AG04450 (cell line): ENCODE data around the gene REG3A. TPM values are rescaled to one million over a fixed set of nuclear protein-coding genes. Genes with fewer than 3 reads are reported as not detected.

ENCODE experiments used
- CTCF ChIA-PET: fragments of 300-600, 350-600 bp; formaldehyde crosslinking; extraction: SDS; loops from one replicate; lab custom pipeline; 2022; ENCODE audit warnings: antibody characterized with exemption, inconsistent platforms; lab: Charles Lee
- POLR2A ChIA-PET: fragments of 350-600 bp; formaldehyde crosslinking; extraction: SDS; loops from one replicate; lab custom pipeline; 2021; ENCODE audit warnings: antibody characterized with exemption, inconsistent platforms; lab: Yijun Ruan, JAX
- DNase-seq: peaks from one replicate; pipeline ENCODE4 v3.0.0-alpha.2; 2011; ENCODE audit warnings: low read depth, low spot score
- H3K27ac ChIP-seq: one replicate; pipeline ENCODE4 v1.5.1; 2012; ENCODE audit warnings: low read depth, low read length, control low read depth
- H3K27me3 ChIP-seq: one replicate; pipeline ENCODE4 v1.6.0; 2012; ENCODE audit warnings: low read length; ENCODE audit not compliant: control insufficient read depth, insufficient read depth
- H3K4me3 ChIP-seq: 2 replicates; pipeline ENCODE4 v1.5.1; 2011; ENCODE audit warnings: mild to moderate bottlenecking, low read depth, low read length, control low read depth
- H3K9me3 ChIP-seq: 2 replicates; pipeline ENCODE4 v1.5.1; 2012; ENCODE audit warnings: low read length; ENCODE audit not compliant: control insufficient read depth, insufficient read depth
- CTCF ChIP-seq: IDR thresholded peaks from 2 replicates; pipeline ENCODE4 v1.5.1; 2011; ENCODE audit warnings: low read depth, low read length, control low read depth, inconsistent platforms
- polyA plus RNA-seq: library from polyadenylated mRNA; depleted of rRNA; stranded (reverse); fragments of >200 nt; gene quantifications from 2 replicates; pipeline ENCODE4 v1.2.3, GENCODE V29; 2011; rRNA removed

The REG3A gene
- polyA plus RNA-seq, 1 experiment: not detected

- H3K9me3 ChIP-seq: peaks cover 18% of the 10 kb centered on the region
- no peak overlapping the region for H3K4me3 ChIP-seq
- TF ChIP-seq CTCF: no peak
- CTCF ChIA-PET: no interaction called here
- POLR2A ChIA-PET: no interaction called here
- H3K27me3 ChIP-seq: no peaks in the 10 kb centered on the region
- no peak overlapping the region for H3K27ac ChIP-seq
- no peak for DNase-seq
Observed at GRCh38 chr2:79116997-79117928, 42.3 kb downstream of the REG3A start.

- H3K27ac ChIP-seq: no peak overlapping the region
- CTCF ChIA-PET: no interaction called here
- no peak for TF ChIP-seq CTCF
Observed at GRCh38 chr2:79114797-79115494, 44.6 kb downstream of the REG3A start.

DNA sequence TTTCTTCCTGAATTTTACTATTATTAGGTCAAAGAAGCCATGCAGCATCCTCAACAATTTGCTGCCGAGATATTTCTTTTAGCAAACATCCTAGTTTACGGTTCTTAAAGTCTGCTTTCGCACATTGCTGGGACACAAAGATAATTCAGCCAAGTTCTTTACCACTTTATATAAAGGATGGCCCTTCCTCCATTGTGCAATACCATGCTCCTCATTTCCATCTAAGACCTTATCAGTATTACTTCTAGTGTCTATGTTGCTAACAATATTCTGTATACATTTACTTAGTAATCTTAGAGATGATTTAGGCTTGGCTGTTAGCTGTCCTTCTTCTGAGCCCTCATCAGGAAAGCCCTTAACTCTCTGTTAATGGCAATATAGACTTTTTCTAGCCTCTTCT lies 47.3 kb downstream of the REG3A start:
- DNase-seq: no peak
- H3K4me3 ChIP-seq: no peak overlapping the region
- no peak overlapping the region for H3K27ac ChIP-seq
- H3K27me3 ChIP-seq: no peaks in the 10 kb centered on the region
- TF ChIP-seq CTCF: no peak
- CTCF ChIA-PET: no interaction called here
- H3K9me3 ChIP-seq: peaks cover 14% of the 10 kb centered on the region
- POLR2A ChIA-PET: no interaction called here

More at GRCh38 chr2:79114797-79115494, 44.6 kb downstream of the REG3A start:
- Histone ChIP-seq H3K9me3 (peaks cover 14% of the 10 kb centered on the region), H3K4me3 (no peak overlapping the region), H3K27me3 (no peaks in the 10 kb centered on the region)
- no peak for DNase-seq
- POLR2A ChIA-PET: no interaction called here

Other genes with a start within 250 kb of the REG3A start
- gene REG3G, start 134.1 kb downstream of the REG3A start, polyA plus RNA-seq: not detected in 2 replicates
- gene REG1B, start 71.8 kb downstream of the REG3A start, polyA plus RNA-seq: not detected in 2 replicates
- gene REG1A, start 39.3 kb downstream of the REG3A start, polyA plus RNA-seq: not detected in 2 replicates